Mesenchymal stem cell (in vitro differentiated cells and primary cell): ENCODE measurements around the gene KBTBD2.
"Not testable (repeated sequence)": the region's sequence is repeated elsewhere in the genome, so short reads cannot be mapped to it uniquely, and the experiment has no call there.

ENCODE experiments used
- DNase-seq: peaks from one replicate; pipeline ENCODE4 v3.0.0-alpha.2; 2013
- H2AFZ ChIP-seq: one replicate; pipeline ENCODE4 v1.6.1; 2013; ENCODE audit warnings: low read depth, mild to moderate bottlenecking, control low read depth, inconsistent platforms, low read length, moderate library complexity
- H2AK5ac ChIP-seq: 2 replicates; pipeline ENCODE4 v1.6.1; 2013; ENCODE audit warnings: low read length, moderate library complexity, mild to moderate bottlenecking, inconsistent platforms; ENCODE audit not compliant: severe bottlenecking
- H2BK120ac ChIP-seq: one replicate; pipeline ENCODE4 v1.6.1; 2013; ENCODE audit warnings: low read depth, mild to moderate bottlenecking, inconsistent platforms, low read length, moderate library complexity
- H2BK12ac ChIP-seq, 2 experiments: one replicate each; pipeline ENCODE4 v1.6.1; 2013; ENCODE audit warnings: inconsistent platforms in 2 of 2, low read length in 2 of 2, mild to moderate bottlenecking in 2 of 2, moderate library complexity in 2 of 2, control low read depth in 1 of 2
- H2BK15ac ChIP-seq: one replicate; pipeline ENCODE4 v1.6.1; 2013; ENCODE audit warnings: mild to moderate bottlenecking, low read depth, inconsistent platforms; ENCODE audit not compliant: poor library complexity, severe bottlenecking
- H2BK5ac ChIP-seq: 2 replicates; pipeline ENCODE4 v1.6.1; 2013; ENCODE audit warnings: low read depth, mild to moderate bottlenecking, low read length, control low read depth, inconsistent platforms; ENCODE audit not compliant: poor library complexity, severe bottlenecking
- H3K14ac ChIP-seq, 2 experiments: one replicate each; pipeline ENCODE4 v1.6.1; 2013; ENCODE audit warnings: inconsistent platforms in 2 of 2, low read length in 2 of 2, control low read depth in 1 of 2, mild to moderate bottlenecking in 1 of 2, moderate library complexity in 1 of 2
- H3K18ac ChIP-seq, 2 experiments: one replicate each; pipeline ENCODE4 v1.6.1; 2013; ENCODE audit warnings: inconsistent platforms in 2 of 2, low read length in 2 of 2, control low read depth in 1 of 2, low read depth in 1 of 2, mild to moderate bottlenecking in 1 of 2
- H3K23ac ChIP-seq, 2 experiments: one replicate each; pipeline ENCODE4 v1.6.1; 2013; ENCODE audit warnings: inconsistent platforms in 2 of 2, low read length in 2 of 2, mild to moderate bottlenecking in 2 of 2, moderate library complexity in 2 of 2, control low read depth in 1 of 2
- H3K27ac ChIP-seq: 2 replicates; pipeline ENCODE4 v1.5.1; 2013; ENCODE audit warnings: mild to moderate bottlenecking, moderate library complexity, low read length, control low read depth, inconsistent platforms; ENCODE audit not compliant: poor library complexity, severe bottlenecking
- H3K27me3 ChIP-seq, 2 experiments: 2 replicates each; pipeline versions ENCODE4 v1.6.1 to v1.7.0; 2013; ENCODE audit warnings: low read length in 2 of 2, mild to moderate bottlenecking in 2 of 2, moderate library complexity in 2 of 2, control low read depth in 1 of 2, inconsistent platforms in 1 of 2; ENCODE audit not compliant: control insufficient read depth in 1 of 2, insufficient read depth in 1 of 2
- H3K36me3 ChIP-seq, 2 experiments: 2 replicates each; pipeline versions ENCODE4 v1.6.1 to v1.7.0; 2013; ENCODE audit warnings: low read length in 2 of 2, control low read depth in 1 of 2, inconsistent platforms in 1 of 2, low read depth in 1 of 2, mild to moderate bottlenecking in 1 of 2; ENCODE audit not compliant: insufficient read depth in 2 of 2, control insufficient read depth in 1 of 2
- H3K4ac ChIP-seq, 2 experiments: one replicate each; pipeline ENCODE4 v1.6.1; 2013; ENCODE audit warnings: inconsistent platforms in 2 of 2, low read length in 2 of 2, mild to moderate bottlenecking in 2 of 2, moderate library complexity in 2 of 2, control low read depth in 1 of 2, low read depth in 1 of 2
- H3K4me1 ChIP-seq: 2 replicates; pipeline ENCODE4 v1.6.1; 2013; ENCODE audit warnings: low read depth, low read length, control low read depth; ENCODE audit not compliant: control insufficient read depth, insufficient read depth
- H3K4me2 ChIP-seq: 2 replicates; pipeline ENCODE4 v1.6.1; 2013; ENCODE audit warnings: low read length, mild to moderate bottlenecking, inconsistent platforms; ENCODE audit not compliant: poor library complexity, severe bottlenecking
- H3K4me3 ChIP-seq, 2 experiments: 2 replicates each; pipeline versions ENCODE4 v1.5.1 to v1.7.0; 2013; ENCODE audit warnings: low read length in 2 of 2, mild to moderate bottlenecking in 2 of 2, control low read depth in 1 of 2, low read depth in 1 of 2; ENCODE audit not compliant: insufficient read depth in 1 of 2
- H3K79me1 ChIP-seq: replicated peaks from 2 replicates; pipeline ENCODE4 v1.6.1; 2013; ENCODE audit warnings: mild to moderate bottlenecking, control low read depth, low read length, inconsistent platforms; ENCODE audit not compliant: poor library complexity, severe bottlenecking
- H3K9ac ChIP-seq: 2 replicates; pipeline ENCODE4 v1.7.0; 2013; ENCODE audit warnings: mild to moderate bottlenecking, low read length, moderate library complexity
- H3K9me3 ChIP-seq: 2 replicates; pipeline ENCODE4 v1.7.0; 2013; ENCODE audit warnings: mild to moderate bottlenecking, low read length; ENCODE audit not compliant: control insufficient read depth
- H4K8ac ChIP-seq: one replicate; pipeline ENCODE4 v1.6.1; 2013; ENCODE audit warnings: inconsistent platforms, mild to moderate bottlenecking, low read length, moderate library complexity
- H4K91ac ChIP-seq: one replicate; pipeline ENCODE4 v1.6.1; 2013; ENCODE audit warnings: mild to moderate bottlenecking, low read length, inconsistent platforms
- WGBS: methylation state at CpG from one replicate; pipeline ENCODE4 v1.1.7; 2013; ENCODE audit warnings: mixed read lengths; 5-methylcytosine and 5-hydroxymethylcytosine counted together

Gene KBTBD2

DNA sequence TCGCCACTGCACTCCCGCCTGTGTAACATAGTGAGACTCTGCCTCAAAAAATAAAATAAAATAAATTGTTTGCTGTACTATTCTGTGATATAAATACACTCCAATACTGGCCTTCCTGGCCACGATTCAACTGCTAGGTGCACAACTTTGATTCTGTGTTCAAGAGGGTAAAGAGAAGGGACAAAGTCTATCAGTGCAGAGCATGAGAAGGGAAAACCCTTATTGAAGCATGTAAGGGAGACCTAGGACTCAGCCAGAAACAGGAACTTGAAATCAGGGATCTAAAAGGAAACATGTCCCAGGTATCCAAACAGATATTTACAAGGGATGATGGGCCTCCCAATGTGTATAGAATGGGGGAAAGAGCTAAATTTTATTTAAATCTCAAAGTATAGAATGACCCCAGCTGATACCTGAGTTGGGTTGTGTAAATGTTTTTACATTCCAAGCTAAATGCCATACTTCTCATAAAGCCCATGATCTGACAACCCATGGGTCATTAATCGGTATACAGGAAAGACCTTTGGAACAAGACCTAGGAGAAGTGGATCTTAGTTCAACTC is 9.0 kb upstream of the KBTBD2 start:
- no peak overlapping the region for H3K18ac ChIP-seq
- H2BK15ac ChIP-seq = no peak overlapping the region
- no peak overlapping the region for H2BK12ac ChIP-seq
- peaks cover 2% of the 10 kb centered on the region for H3K4me1 ChIP-seq
- H2AFZ ChIP-seq = no peak overlapping the region
- H2AK5ac ChIP-seq = no peak overlapping the region
- no peak overlapping the region for H3K4ac ChIP-seq
- H3K4me3 ChIP-seq = no peak overlapping the region
- no peaks in the 10 kb centered on the region for H3K36me3 ChIP-seq
- H4K8ac ChIP-seq = no peak overlapping the region
- H3K14ac ChIP-seq = no peak overlapping the region
- DNase-seq = no peak
- no peak overlapping the region for H3K23ac ChIP-seq
- H3K27ac ChIP-seq = no peak overlapping the region
- no peaks in the 10 kb centered on the region for H3K9me3 ChIP-seq
- H2BK120ac ChIP-seq = no peak overlapping the region
- H3K9ac ChIP-seq = no peak overlapping the region
- H3K4me2 ChIP-seq = no peak overlapping the region
- WGBS = 83% methylated on average over 1 of the region's 4 CpGs
- H3K79me1 ChIP-seq = no peaks in the 10 kb centered on the region
- no peak overlapping the region for H2BK5ac ChIP-seq
- no peak overlapping the region for H4K91ac ChIP-seq
- no peaks in the 10 kb centered on the region for H3K27me3 ChIP-seq

DNA sequence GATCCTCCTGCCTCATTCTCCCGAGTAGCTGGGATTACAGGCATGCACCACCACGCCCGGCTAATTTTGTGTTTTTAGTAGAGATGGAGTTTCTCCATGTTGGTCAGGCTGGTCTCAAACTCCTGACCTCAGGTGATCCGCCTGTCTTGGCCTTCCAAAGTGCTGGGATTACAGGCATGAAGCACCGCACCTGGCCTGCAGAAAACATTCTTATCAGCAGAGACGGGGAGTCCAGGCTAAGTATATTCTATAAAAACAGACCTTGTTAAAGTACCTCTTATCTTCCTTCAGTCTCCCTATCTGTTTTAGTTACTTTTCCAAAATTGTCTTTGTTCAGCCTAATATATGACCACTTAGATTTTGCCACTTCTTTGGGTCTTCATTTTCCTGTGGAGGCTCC is 5.8 kb upstream of the KBTBD2 start:
- H4K91ac ChIP-seq, H3K14ac ChIP-seq, H3K36me3 ChIP-seq, H3K4me3 ChIP-seq, H3K4ac ChIP-seq, DNase-seq, H3K79me1 ChIP-seq, H4K8ac ChIP-seq, H3K23ac ChIP-seq, H2BK5ac ChIP-seq, H2AFZ ChIP-seq, H3K4me1 ChIP-seq, H3K9me3 ChIP-seq, H2BK12ac ChIP-seq, H3K18ac ChIP-seq, H3K4me2 ChIP-seq, H3K27me3 ChIP-seq, H2BK120ac ChIP-seq, H3K27ac ChIP-seq, H2AK5ac ChIP-seq, H3K9ac ChIP-seq, H2BK15ac ChIP-seq: not testable (repeated sequence)
- 96% methylated on average over 6 of the region's 6 CpGs for WGBS

DNA sequence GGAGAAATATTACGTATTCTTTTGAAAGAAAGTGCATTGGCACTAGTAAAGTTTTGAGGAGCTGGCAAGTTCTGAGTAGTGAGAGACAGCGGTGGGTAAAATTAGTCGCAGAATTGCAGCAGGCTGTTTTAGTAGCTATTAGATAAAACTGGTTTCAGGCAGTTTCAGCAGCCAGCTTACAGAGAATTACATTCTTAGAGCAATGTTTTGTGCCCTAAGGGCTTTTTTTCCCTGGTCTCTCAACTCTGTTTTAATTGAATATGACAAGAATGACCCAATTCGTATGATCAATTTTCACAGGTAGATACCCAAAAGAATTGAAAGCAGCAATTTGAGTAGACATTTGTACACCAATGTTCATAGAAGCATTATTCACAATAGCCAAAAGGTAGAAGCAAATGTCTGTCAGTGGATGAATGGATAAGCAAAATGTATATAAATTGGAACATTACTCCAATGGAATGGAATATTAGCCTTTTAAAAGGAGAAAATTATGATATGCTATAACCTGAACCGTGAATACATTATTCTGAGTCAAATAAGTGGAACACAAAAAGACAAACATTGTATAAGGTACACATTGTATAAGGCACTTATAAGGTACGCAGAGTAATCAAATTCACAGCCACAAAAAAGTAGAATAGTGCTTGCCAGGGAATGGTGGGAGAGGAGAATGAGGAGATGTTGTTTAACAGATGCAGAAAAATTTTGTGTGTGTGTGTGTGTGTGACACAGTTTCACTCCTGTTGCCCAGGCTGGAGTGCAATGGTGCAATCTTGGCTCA is 5.2 kb upstream of the KBTBD2 start:
- no peak overlapping the region for H3K4me2 ChIP-seq
- H4K8ac ChIP-seq = no peak overlapping the region
- no peak overlapping the region for H3K27ac ChIP-seq
- no peak overlapping the region for H4K91ac ChIP-seq
- peaks cover 4% of the 10 kb centered on the region for H3K4me1 ChIP-seq
- H2AK5ac ChIP-seq = no peak overlapping the region
- no peak overlapping the region for H3K18ac ChIP-seq
- H3K36me3 ChIP-seq = no peaks in the 10 kb centered on the region
- no peaks in the 10 kb centered on the region for H3K9me3 ChIP-seq
- no peak overlapping the region for H2BK15ac ChIP-seq
- no peak overlapping the region for H2AFZ ChIP-seq
- no peak overlapping the region for H2BK120ac ChIP-seq
- no peak overlapping the region for H2BK5ac ChIP-seq
- H3K14ac ChIP-seq = no peak overlapping the region
- H3K4ac ChIP-seq = no peak overlapping the region
- no peak overlapping the region for H3K23ac ChIP-seq
- H3K4me3 ChIP-seq = no peak overlapping the region
- no peaks in the 10 kb centered on the region for H3K79me1 ChIP-seq
- no peak for DNase-seq
- 97% methylated on average over 4 of the region's 6 CpGs for WGBS
- H3K9ac ChIP-seq = no peak overlapping the region
- H2BK12ac ChIP-seq = no peak overlapping the region
- no peaks in the 10 kb centered on the region for H3K27me3 ChIP-seq

DNA sequence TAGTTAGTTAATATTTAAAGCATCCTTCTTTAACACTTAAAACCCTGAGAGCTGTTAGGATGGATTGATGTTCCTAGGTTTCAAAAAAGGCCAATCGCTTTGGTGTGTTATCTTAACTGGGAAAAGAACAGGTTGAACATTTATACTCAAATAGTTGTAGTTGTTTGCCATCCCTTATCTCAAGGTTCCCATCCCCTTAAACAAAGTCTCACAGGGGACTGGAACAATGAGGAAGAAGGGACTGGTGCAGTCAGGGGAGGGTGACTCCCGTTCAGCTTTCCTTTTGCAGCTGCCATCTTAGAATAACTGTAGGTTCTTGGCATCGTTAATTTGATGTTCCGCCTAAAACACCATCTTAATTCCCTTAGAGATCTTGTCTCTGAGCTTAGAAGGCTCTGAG is 2.6 kb upstream of the KBTBD2 start:
- no peak overlapping the region for H3K4me3 ChIP-seq
- no peak overlapping the region for H2BK12ac ChIP-seq
- H3K4me2 ChIP-seq = no peak overlapping the region
- H3K14ac ChIP-seq = no peak overlapping the region
- H3K18ac ChIP-seq = no peak overlapping the region
- DNase-seq = no peak
- no peaks in the 10 kb centered on the region for H3K9me3 ChIP-seq
- H3K27me3 ChIP-seq = no peaks in the 10 kb centered on the region
- H3K27ac ChIP-seq = no peak overlapping the region
- H3K23ac ChIP-seq = no peak overlapping the region
- no peak overlapping the region for H2BK120ac ChIP-seq
- H2AFZ ChIP-seq = no peak overlapping the region
- H4K91ac ChIP-seq = no peak overlapping the region
- H3K9ac ChIP-seq = no peak overlapping the region
- no peak overlapping the region for H2AK5ac ChIP-seq
- H3K36me3 ChIP-seq = no peaks in the 10 kb centered on the region
- no peak overlapping the region for H3K4ac ChIP-seq
- H3K79me1 ChIP-seq = no peaks in the 10 kb centered on the region
- WGBS = 95% methylated on average over 3 of the region's 4 CpGs
- H3K4me1 ChIP-seq = peaks cover 5% of the 10 kb centered on the region
- no peak overlapping the region for H2BK5ac ChIP-seq
- no peak overlapping the region for H2BK15ac ChIP-seq
- no peak overlapping the region for H4K8ac ChIP-seq
